ENCODE data around the gene THSD7B. TPM values are rescaled to one million over a fixed set of nuclear protein-coding genes. Genes with fewer than 3 reads are reported as not detected.
"Not testable (repeated sequence)": the region's sequence is repeated elsewhere in the genome, so short reads cannot be mapped to it uniquely, and the experiment has no call there.

THSD7B gene
- total RNA-seq, 1 experiment from 2014 or later = 6.9 TPM

DNA sequence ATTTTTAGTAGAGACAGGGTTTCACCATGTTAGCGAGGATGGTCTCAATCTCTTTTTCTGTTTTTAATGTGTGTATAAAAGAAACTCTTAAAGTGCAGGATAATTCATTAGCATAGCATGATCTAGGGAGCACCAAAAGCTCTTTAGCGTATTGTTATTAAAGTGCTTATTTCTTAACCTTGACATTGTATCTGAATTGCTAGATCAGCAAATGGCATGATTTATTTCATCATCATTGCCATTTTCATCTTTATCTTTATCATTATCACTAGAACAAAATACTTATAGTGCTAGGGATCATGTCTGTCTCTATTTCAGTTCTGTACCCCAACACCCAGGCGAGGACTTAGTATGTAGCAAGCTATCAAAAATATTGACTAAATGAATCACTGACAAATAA, 805.1 kb downstream of the THSD7B start:
- POLR2A ChIA-PET = no interaction called here
- Histone ChIP-seq H3K36me3 (ENCODE audit: control insufficient read depth, insufficient read depth, low read length) (no peaks in the 10 kb centered on the region), H3K27me3 (replicated peaks; ENCODE audit: control insufficient read depth, insufficient read depth, low read length) (no peaks in the 10 kb centered on the region), H3K9me3 (no peaks in the 10 kb centered on the region), H3K4me3 (ENCODE audit: low read depth, low read length) (no peak overlapping the region), H3K4me1 (no peaks in the 10 kb centered on the region)
- no TSS peak for BruUV-seq (replicated peaks)
- TF ChIP-seq, protein P1, sequence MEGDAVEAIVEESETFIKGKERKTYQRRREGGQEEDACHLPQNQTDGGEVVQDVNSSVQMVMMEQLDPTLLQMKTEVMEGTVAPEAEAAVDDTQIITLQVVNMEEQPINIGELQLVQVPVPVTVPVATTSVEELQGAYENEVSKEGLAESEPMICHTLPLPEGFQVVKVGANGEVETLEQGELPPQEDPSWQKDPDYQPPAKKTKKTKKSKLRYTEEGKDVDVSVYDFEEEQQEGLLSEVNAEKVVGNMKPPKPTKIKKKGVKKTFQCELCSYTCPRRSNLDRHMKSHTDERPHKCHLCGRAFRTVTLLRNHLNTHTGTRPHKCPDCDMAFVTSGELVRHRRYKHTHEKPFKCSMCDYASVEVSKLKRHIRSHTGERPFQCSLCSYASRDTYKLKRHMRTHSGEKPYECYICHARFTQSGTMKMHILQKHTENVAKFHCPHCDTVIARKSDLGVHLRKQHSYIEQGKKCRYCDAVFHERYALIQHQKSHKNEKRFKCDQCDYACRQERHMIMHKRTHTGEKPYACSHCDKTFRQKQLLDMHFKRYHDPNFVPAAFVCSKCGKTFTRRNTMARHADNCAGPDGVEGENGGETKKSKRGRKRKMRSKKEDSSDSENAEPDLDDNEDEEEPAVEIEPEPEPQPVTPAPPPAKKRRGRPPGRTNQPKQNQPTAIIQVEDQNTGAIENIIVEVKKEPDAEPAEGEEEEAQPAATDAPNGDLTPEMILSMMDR (IDR thresholded peaks at IDR 0.05; ENCODE audit: insufficient read depth in 1 of 2, low read depth in 1 of 2, low read length in 1 of 2, severe bottlenecking in 1 of 2, unreplicated experiment in 1 of 2) = no peak
- Mint-ChIP-seq H3K9me3 (ENCODE audit: unreplicated experiment) (no peaks in the 10 kb centered on the region), H3K4me1 (ENCODE audit: low read depth, unreplicated experiment) (no peaks in the 10 kb centered on the region), H3K27me3 (ENCODE audit: insufficient read depth, unreplicated experiment) (no peaks in the 10 kb centered on the region), H3K4me3 (ENCODE audit: unreplicated experiment) (no peak overlapping the region), H3K27ac (ENCODE audit: unreplicated experiment) (no peak overlapping the region), H3K36me3 (ENCODE audit: insufficient read depth, unreplicated experiment) (no peaks in the 10 kb centered on the region)
- CTCF ChIA-PET = no interaction called here
- no peak for DNase-seq
- intact Hi-C loops (cut with micrococcal nuclease; ENCODE audit: unreplicated experiment) = no loop called here

DNA sequence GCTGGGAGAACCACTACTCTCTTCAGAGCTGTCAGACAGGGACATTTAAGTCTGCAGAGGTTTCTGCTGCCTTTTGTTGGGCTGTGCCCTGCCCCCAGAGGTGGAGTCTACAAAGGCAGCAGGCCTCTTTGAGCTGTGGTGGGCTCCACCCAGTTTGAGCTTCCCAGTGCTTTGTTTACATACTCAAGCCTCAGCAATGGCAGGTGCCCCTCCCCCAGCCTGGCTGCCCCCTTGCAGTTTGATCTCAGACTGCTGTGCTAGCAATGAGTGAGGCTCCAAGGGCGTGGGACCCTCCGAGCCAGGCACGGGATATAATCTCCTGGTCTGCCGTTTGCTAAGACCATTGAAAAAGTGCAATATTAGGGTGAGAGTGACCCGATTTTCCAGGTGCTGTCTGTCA, 822.5 kb downstream of the THSD7B start:
- H3K4me3 ChIP-seq (ENCODE audit: low read depth, low read length); H3K9me3 Mint-ChIP-seq (ENCODE audit: unreplicated experiment); POLR2A ChIA-PET; H3K27me3 ChIP-seq (replicated peaks; ENCODE audit: control insufficient read depth, insufficient read depth, low read length); CTCF ChIA-PET; H3K36me3 Mint-ChIP-seq (ENCODE audit: insufficient read depth, unreplicated experiment); H3K36me3 ChIP-seq (ENCODE audit: control insufficient read depth, insufficient read depth, low read length); H3K4me1 Mint-ChIP-seq (ENCODE audit: low read depth, unreplicated experiment); BruUV-seq (replicated peaks); H3K4me3 Mint-ChIP-seq (ENCODE audit: unreplicated experiment); H3K4me1 ChIP-seq; H3K9me3 ChIP-seq; H3K27me3 Mint-ChIP-seq (ENCODE audit: insufficient read depth, unreplicated experiment); H3K27ac Mint-ChIP-seq (ENCODE audit: unreplicated experiment); intact Hi-C loops (cut with micrococcal nuclease; ENCODE audit: unreplicated experiment): not testable (repeated sequence)
- DNase-seq = peak in 1 of 2 experiments; percentile 14

DNA sequence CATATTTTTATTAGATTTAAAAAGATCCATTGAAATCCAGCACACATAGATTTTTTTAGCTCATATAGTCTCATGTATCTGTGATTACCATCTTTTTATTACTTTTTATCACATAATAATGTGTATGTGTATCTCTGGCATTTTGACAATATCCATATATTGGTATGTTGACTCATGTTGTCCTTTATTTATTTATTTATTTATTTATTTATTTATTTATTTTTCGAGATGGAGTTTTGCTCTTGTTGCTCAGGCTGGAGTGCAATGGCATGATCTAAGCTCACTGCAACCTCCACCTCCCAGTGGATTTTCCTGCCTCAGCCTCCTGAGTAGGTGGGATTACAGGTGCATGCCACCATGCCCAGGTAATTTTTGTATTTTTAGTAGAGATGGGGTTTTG, 823.2 kb downstream of the THSD7B start:
- intact Hi-C loops (cut with micrococcal nuclease; ENCODE audit: unreplicated experiment); H3K9me3 Mint-ChIP-seq (ENCODE audit: unreplicated experiment); H3K9me3 ChIP-seq; H3K4me3 Mint-ChIP-seq (ENCODE audit: unreplicated experiment); H3K4me1 ChIP-seq; DNase-seq; CTCF ChIA-PET; H3K27me3 Mint-ChIP-seq (ENCODE audit: insufficient read depth, unreplicated experiment); POLR2A ChIA-PET; BruUV-seq (replicated peaks); H3K4me3 ChIP-seq (ENCODE audit: low read depth, low read length); H3K4me1 Mint-ChIP-seq (ENCODE audit: low read depth, unreplicated experiment); H3K36me3 ChIP-seq (ENCODE audit: control insufficient read depth, insufficient read depth, low read length); H3K27ac Mint-ChIP-seq (ENCODE audit: unreplicated experiment); H3K36me3 Mint-ChIP-seq (ENCODE audit: insufficient read depth, unreplicated experiment); H3K27me3 ChIP-seq (replicated peaks; ENCODE audit: control insufficient read depth, insufficient read depth, low read length): not testable (repeated sequence)

DNA sequence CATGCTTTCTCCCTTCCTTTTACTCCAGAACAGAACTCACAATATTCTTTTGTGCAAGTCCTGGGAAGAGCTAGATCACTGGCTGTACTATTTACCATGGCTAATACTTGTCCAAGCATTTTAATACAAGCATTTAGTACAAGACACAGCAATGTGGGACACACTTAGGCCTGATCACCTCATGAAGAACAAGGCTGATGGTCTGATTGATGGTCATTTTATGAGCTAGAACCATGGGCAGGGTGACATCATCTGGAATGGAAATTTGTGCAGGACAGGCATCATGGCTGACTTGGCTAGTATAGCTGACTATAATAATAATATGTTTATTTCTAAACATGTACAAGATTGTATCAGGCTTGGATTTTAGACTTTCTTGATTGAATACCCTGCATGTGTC, 824.8 kb downstream of the THSD7B start:
- Mint-ChIP-seq H3K4me3 (ENCODE audit: unreplicated experiment) (no peak overlapping the region), H3K9me3 (ENCODE audit: unreplicated experiment) (peaks cover 9% of the 10 kb centered on the region), H3K27ac (ENCODE audit: unreplicated experiment) (no peak overlapping the region), H3K27me3 (ENCODE audit: insufficient read depth, unreplicated experiment) (no peaks in the 10 kb centered on the region), H3K4me1 (ENCODE audit: low read depth, unreplicated experiment) (no peaks in the 10 kb centered on the region), H3K36me3 (ENCODE audit: insufficient read depth, unreplicated experiment) (no peaks in the 10 kb centered on the region)
- TF ChIP-seq, protein P1 (IDR thresholded peaks at IDR 0.05; ENCODE audit: insufficient read depth in 1 of 2, low read depth in 1 of 2, low read length in 1 of 2, severe bottlenecking in 1 of 2, unreplicated experiment in 1 of 2) = no peak
- Histone ChIP-seq H3K4me3 (ENCODE audit: low read depth, low read length) (no peak overlapping the region), H3K4me1 (no peaks in the 10 kb centered on the region), H3K36me3 (ENCODE audit: control insufficient read depth, insufficient read depth, low read length) (no peaks in the 10 kb centered on the region), H3K27me3 (replicated peaks; ENCODE audit: control insufficient read depth, insufficient read depth, low read length) (no peaks in the 10 kb centered on the region), H3K9me3 (no peaks in the 10 kb centered on the region)
- BruUV-seq (replicated peaks) = no TSS peak
- no peak for DNase-seq
- POLR2A ChIA-PET = no interaction called here
- CTCF ChIA-PET = no interaction called here
- intact Hi-C loops (cut with micrococcal nuclease; ENCODE audit: unreplicated experiment) = no loop called here

Data from Caco-2 (cell line).